ENCODE results near the gene PDIA5. TPM values are rescaled to one million over a fixed set of nuclear protein-coding genes. Genes with fewer than 3 reads are reported as not detected.

The PDIA5 gene
- total and polyA plus RNA-seq, 2 donors (not counting 1 experiment from before 2014, with no cell fraction given) = 2.6 to 3.8 TPM

GRCh38 chr3:123076496-123077418 lies 9.9 kb downstream of the PDIA5 start:
- H3K9me3 Mint-ChIP-seq (ENCODE audit: insufficient read depth) = no peaks in the 10 kb centered on the region
- no peaks in the 10 kb centered on the region for H3K27me3 ChIP-seq (replicated peaks in 1 of 4; ENCODE audit: control extremely low read depth in 1 of 4, control insufficient read depth in 3 of 4, insufficient read depth in 4 of 4, low read length in 3 of 4)
- H2AFZ ChIP-seq (ENCODE audit: insufficient read depth, low read depth, low read length, poor library complexity, severe bottlenecking) = no peak overlapping the region
- no peak overlapping the region for H3K9ac ChIP-seq (ENCODE audit: low read length)
- H3K36me3 ChIP-seq (replicated peaks in 1 of 2; ENCODE audit: control extremely low read depth in 1 of 2, control insufficient read depth in 1 of 2, extremely low read depth in 1 of 2, insufficient read depth in 2 of 2, low read length in 1 of 2) = no peaks in the 10 kb centered on the region
- peaks cover 1 to 2% of the 10 kb centered on the region in 2 donors for H3K4me1 ChIP-seq (ENCODE audit: control insufficient read depth in 2 of 2, insufficient read depth in 2 of 2, low read length in 2 of 2)
- H3K4me1 Mint-ChIP-seq = peaks cover 8% of the 10 kb centered on the region
- H3K79me2 ChIP-seq (ENCODE audit: control insufficient read depth, insufficient read depth, low read length) = peaks cover 30% of the 10 kb centered on the region
- no peaks in the 10 kb centered on the region for H3K9me3 ChIP-seq (ENCODE audit: control extremely low read depth in 1 of 3, control insufficient read depth in 2 of 3, insufficient read depth in 1 of 3, low read length in 2 of 3)
- CTCF ChIA-PET = no interaction called here
- ATAC-seq (ENCODE audit: low read depth) (no peak), DNase-seq (no peak)
- no peak overlapping the region for H3K27ac Mint-ChIP-seq
- H3K4me2 ChIP-seq (replicated peaks; ENCODE audit: low read depth, low read length, poor library complexity, severe bottlenecking) = no peak overlapping the region
- H4K20me1 ChIP-seq (ENCODE audit: control insufficient read depth, insufficient read depth, low read length, poor library complexity, severe bottlenecking) = peaks cover 7% of the 10 kb centered on the region
- 69% methylated on average over 2 of the region's 6 CpGs for WGBS (ENCODE audit: insufficient coverage)
- no peak for TF ChIP-seq EZH2 (IDR thresholded peaks at IDR 0.05; ENCODE audit: borderline replicate concordance, insufficient read depth, low read depth, low read length, poor library complexity, severe bottlenecking)
- no peak for TF ChIP-seq CTCF (IDR thresholded peaks at IDR 0.05)
- intact Hi-C loops (cut with micrococcal nuclease) = no loop called here
- POLR2A ChIA-PET = no interaction called here
- no peaks in the 10 kb centered on the region for H3K27me3 Mint-ChIP-seq
- no peak overlapping the region for H3K27ac ChIP-seq (ENCODE audit: low read length in 2 of 2)
- no peak overlapping the region for H3K4me3 Mint-ChIP-seq
- no peak overlapping the region for H3K4me3 ChIP-seq (ENCODE audit: control extremely low read depth in 1 of 5, extremely low read depth in 1 of 5, insufficient read depth in 1 of 5, low read depth in 2 of 5, low read length in 4 of 5)

- peaks cover 33% of the 10 kb centered on the region for H3K79me2 ChIP-seq (ENCODE audit: control insufficient read depth, insufficient read depth, low read length)
- 99% methylated on average over 6 of the region's 10 CpGs for WGBS (ENCODE audit: insufficient coverage)
Observed at GRCh38 chr3:123078101-123078500, 11.3 kb downstream of the PDIA5 start.

More at GRCh38 chr3:123078101-123078500, 11.3 kb downstream of the PDIA5 start:
- Mint-ChIP-seq H3K27me3 (no peaks in the 10 kb centered on the region), H3K9me3 (ENCODE audit: insufficient read depth) (no peaks in the 10 kb centered on the region), H3K4me3 (no peak overlapping the region), H3K4me1 (peaks cover 18% of the 10 kb centered on the region), H3K27ac (no peak overlapping the region)
- no peak overlapping the region for H3K9ac ChIP-seq (ENCODE audit: low read length)
- no peaks in the 10 kb centered on the region for H3K27me3 ChIP-seq (replicated peaks in 1 of 4; ENCODE audit: control extremely low read depth in 1 of 4, control insufficient read depth in 3 of 4, insufficient read depth in 4 of 4, low read length in 3 of 4)
- H4K20me1 ChIP-seq (ENCODE audit: control insufficient read depth, insufficient read depth, low read length, poor library complexity, severe bottlenecking) = no peaks in the 10 kb centered on the region
- H3K4me1 ChIP-seq (ENCODE audit: control insufficient read depth in 2 of 2, insufficient read depth in 2 of 2, low read length in 2 of 2) = peaks cover 14 to 15% of the 10 kb centered on the region in 2 donors
- no peak for TF ChIP-seq EZH2 (IDR thresholded peaks at IDR 0.05; ENCODE audit: borderline replicate concordance, insufficient read depth, low read depth, low read length, poor library complexity, severe bottlenecking)
- TF ChIP-seq CTCF (IDR thresholded peaks at IDR 0.05) = no peak
- DNase-seq = no peak
- CTCF ChIA-PET = no interaction called here
- no peak overlapping the region for H3K4me2 ChIP-seq (replicated peaks; ENCODE audit: low read depth, low read length, poor library complexity, severe bottlenecking)
- ATAC-seq (ENCODE audit: low read depth) = no peak
- intact Hi-C loops (cut with micrococcal nuclease) = no loop called here
- no peak overlapping the region for H3K27ac ChIP-seq (ENCODE audit: low read length in 2 of 2)
- H2AFZ ChIP-seq (ENCODE audit: insufficient read depth, low read depth, low read length, poor library complexity, severe bottlenecking) = no peak overlapping the region
- no peaks in the 10 kb centered on the region for H3K36me3 ChIP-seq (replicated peaks in 1 of 2; ENCODE audit: control extremely low read depth in 1 of 2, control insufficient read depth in 1 of 2, extremely low read depth in 1 of 2, insufficient read depth in 2 of 2, low read length in 1 of 2)
- POLR2A ChIA-PET = no interaction called here
- H3K9me3 ChIP-seq (ENCODE audit: control extremely low read depth in 1 of 3, control insufficient read depth in 2 of 3, insufficient read depth in 1 of 3, low read length in 2 of 3) = no peaks in the 10 kb centered on the region
- no peak overlapping the region for H3K4me3 ChIP-seq (ENCODE audit: control extremely low read depth in 1 of 5, extremely low read depth in 1 of 5, insufficient read depth in 1 of 5, low read depth in 2 of 5, low read length in 4 of 5)
